ENCODE measurements around the gene ZNF229. TPM values are rescaled to one million over a fixed set of nuclear protein-coding genes. Genes with fewer than 3 reads are reported as not detected.

Gene ZNF229
- polyA plus RNA-seq, 3 donors: 1.1 to 1.6 (median 1.3) TPM

Other genes starting within 250 kb of the ZNF229 start
- gene ZNF227, start 235.9 kb downstream of the ZNF229 start, polyA plus RNA-seq: 1 to 10 TPM; 3.2 to 4.6 (median 3.3) TPM
- gene ZNF233, start 188.6 kb downstream of the ZNF229 start, polyA plus RNA-seq: under 1 TPM in 1 of 3 donors, not detected in 2; 0.97 TPM
- 1 to 10 TPM in 2 of 3 donors, under 1 TPM in 1; 0.93 to 1.7 (median 1.1) TPM for gene ZNF235, start 143.4 kb downstream of the ZNF229 start, polyA plus RNA-seq
- 1 to 10 TPM in 2 of 3 donors, under 1 TPM in 1; 0.86 to 1.5 (median 1.4) TPM for gene ZNF112, start 91.8 kb downstream of the ZNF229 start, polyA plus RNA-seq
- 1 to 10 TPM in 1 of 3 donors, under 1 TPM in 2; 0.64 to 1.4 (median 0.67) TPM for gene ZNF285, start 46.9 kb downstream of the ZNF229 start, polyA plus RNA-seq
- gene ZNF180, start 52.0 kb upstream of the ZNF229 start, polyA plus RNA-seq: 1 to 10 TPM; 2.4 to 5.2 (median 2.8) TPM
- not detected for gene CEACAM20, start 81.2 kb upstream of the ZNF229 start, polyA plus RNA-seq
- under 1 TPM in 1 of 3 donors, not detected in 2; 0.62 TPM for gene IGSF23, start 165.1 kb upstream of the ZNF229 start, polyA plus RNA-seq
- 10 to 100 TPM; 10.5 to 27.1 (median 12.7) TPM for gene PVR, start 195.4 kb upstream of the ZNF229 start, polyA plus RNA-seq
- 1 to 10 TPM; 2.7 to 4.8 (median 3.8) TPM for gene CEACAM19, start 223.0 kb upstream of the ZNF229 start, polyA plus RNA-seq

Measured in adipose tissue (tissue), 3 donors.